HK-2 (cell line): Measurements from ENCODE around the gene DPY19L1.
A peak's percentile ranks its signal among the peaks of the same experiment; 100 is the strongest.
"Not testable (repeated sequence)": the region's sequence is repeated elsewhere in the genome, so short reads cannot be mapped to it uniquely, and the experiment has no call there.

Experiments used
- DNase-seq: peaks from one replicate; pipeline ENCODE4 v3.0.0-alpha.2; 2018; ENCODE audit not compliant: unreplicated experiment

Gene DPY19L1

GRCh38 chr7:35037211-35037525 is at the start of gene DPY19L1:
TSS of gene DPY19L1 (minus strand) at chr7:35037485. CDS start at chr7:35037394, 91 bp downstream.
- DNase-seq = no peak

- not testable (repeated sequence) for DNase-seq
Observed at GRCh38 chr7:35079517-35079916, 42.2 kb upstream of the DPY19L1 start.

GRCh38 chr7:35074008-35074407 is 36.7 kb upstream of the DPY19L1 start:
- DNase-seq = not testable (repeated sequence)

GRCh38 chr7:35072950-35073827 is 35.9 kb upstream of the DPY19L1 start:
- peak; percentile 16 for DNase-seq

- DNase-seq = not testable (repeated sequence)
Observed at GRCh38 chr7:35069084-35069483, 31.8 kb upstream of the DPY19L1 start.

GRCh38 chr7:35065382-35065781 is 28.1 kb upstream of the DPY19L1 start:
- DNase-seq = not testable (repeated sequence)

- DNase-seq = not testable (repeated sequence)
Observed at GRCh38 chr7:35058571-35058970, 21.3 kb upstream of the DPY19L1 start.

GRCh38 chr7:35057505-35058451 is 20.5 kb upstream of the DPY19L1 start:
- not testable (repeated sequence) for DNase-seq

- not testable (repeated sequence) for DNase-seq
Observed at GRCh38 chr7:35055733-35056132, 18.4 kb upstream of the DPY19L1 start.

- peak; percentile 27 for DNase-seq
Observed at GRCh38 chr7:35053488-35054175, 16.3 kb upstream of the DPY19L1 start.

- not testable (repeated sequence) for DNase-seq
Observed at GRCh38 chr7:35048390-35048789, 11.1 kb upstream of the DPY19L1 start.

- DNase-seq = not testable (repeated sequence)
Observed at GRCh38 chr7:35047912-35048305, 10.6 kb upstream of the DPY19L1 start.

- not testable (repeated sequence) for DNase-seq
Observed at GRCh38 chr7:35047263-35047911, 10.1 kb upstream of the DPY19L1 start.

GRCh38 chr7:35043301-35043700 is 6.0 kb upstream of the DPY19L1 start:
- DNase-seq = not testable (repeated sequence)

- no peak for DNase-seq
Observed at GRCh38 chr7:35040906-35041305, 3.6 kb upstream of the DPY19L1 start.

- DNase-seq = no peak
Observed at GRCh38 chr7:35039343-35039742, 2.1 kb upstream of the DPY19L1 start.

- no peak for DNase-seq
Observed at GRCh38 chr7:35038354-35038753, 1.1 kb upstream of the DPY19L1 start.

GRCh38 chr7:35037526-35038341 is 449 bp upstream of the DPY19L1 start:
- peak; percentile 93 for DNase-seq

- peak; percentile 60 for DNase-seq
Observed at GRCh38 chr7:35036361-35037171, 719 bp downstream of the DPY19L1 start.
